Ovary (tissue), 3 donors: ENCODE data around the gene USP28.

ENCODE experiments used
- POLR2A ChIP-seq: fragments of 450-650 bp; IDR thresholded peaks from one replicate; pipeline ENCODE4 v1.6.1; 2017; ENCODE audit warnings: antibody characterized with exemption, mild to moderate bottlenecking, moderate library complexity
- TF ChIP-seq, protein P1 (sequence below), 3 donors: fragments of 450-650 bp in 2 of 3; fragments of 200-600 bp in 1 of 3; IDR thresholded peaks; one replicate each; pipeline versions ENCODE4 v1.5.1 to v1.8.0; 2016 to 2022; ENCODE audit warnings: antibody characterized with exemption in 3 of 3, mild to moderate bottlenecking in 1 of 3
- donor health status: DM: no; HTN: no; CAD: no.

DNA sequence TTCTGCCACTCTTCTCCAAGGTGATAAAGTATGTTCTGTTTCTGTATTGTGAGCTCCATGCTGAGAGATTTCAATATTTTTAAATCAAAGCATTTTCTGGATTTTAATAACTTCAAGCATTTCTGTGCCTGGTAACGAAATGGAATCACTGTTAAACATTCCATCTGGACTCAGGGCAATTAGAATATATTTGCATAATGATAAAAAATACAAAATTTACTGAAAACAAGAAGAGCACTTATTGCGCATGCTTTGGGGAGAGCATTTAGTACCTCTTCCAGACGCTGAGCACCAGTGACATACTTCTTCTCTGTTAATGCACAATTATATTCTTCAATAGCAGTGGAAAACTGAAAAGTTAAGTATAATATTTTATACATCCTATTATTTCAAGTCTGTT is 115.1 kb downstream of the USP28 start:
- TF ChIP-seq, protein P1, sequence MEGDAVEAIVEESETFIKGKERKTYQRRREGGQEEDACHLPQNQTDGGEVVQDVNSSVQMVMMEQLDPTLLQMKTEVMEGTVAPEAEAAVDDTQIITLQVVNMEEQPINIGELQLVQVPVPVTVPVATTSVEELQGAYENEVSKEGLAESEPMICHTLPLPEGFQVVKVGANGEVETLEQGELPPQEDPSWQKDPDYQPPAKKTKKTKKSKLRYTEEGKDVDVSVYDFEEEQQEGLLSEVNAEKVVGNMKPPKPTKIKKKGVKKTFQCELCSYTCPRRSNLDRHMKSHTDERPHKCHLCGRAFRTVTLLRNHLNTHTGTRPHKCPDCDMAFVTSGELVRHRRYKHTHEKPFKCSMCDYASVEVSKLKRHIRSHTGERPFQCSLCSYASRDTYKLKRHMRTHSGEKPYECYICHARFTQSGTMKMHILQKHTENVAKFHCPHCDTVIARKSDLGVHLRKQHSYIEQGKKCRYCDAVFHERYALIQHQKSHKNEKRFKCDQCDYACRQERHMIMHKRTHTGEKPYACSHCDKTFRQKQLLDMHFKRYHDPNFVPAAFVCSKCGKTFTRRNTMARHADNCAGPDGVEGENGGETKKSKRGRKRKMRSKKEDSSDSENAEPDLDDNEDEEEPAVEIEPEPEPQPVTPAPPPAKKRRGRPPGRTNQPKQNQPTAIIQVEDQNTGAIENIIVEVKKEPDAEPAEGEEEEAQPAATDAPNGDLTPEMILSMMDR (IDR thresholded peaks at IDR 0.05), result no peak
- TF ChIP-seq POLR2A, result no peak
